Liver (tissue), 9 donors: ENCODE data around the gene FAM25A. TPM values are rescaled to one million over a fixed set of nuclear protein-coding genes. Genes with fewer than 3 reads are reported as not detected.
"Not testable (repeated sequence)": the region's sequence is repeated elsewhere in the genome, so short reads cannot be mapped to it uniquely, and the experiment has no call there.

Source experiments
- DNase-seq: peaks from one replicate; pipeline ENCODE4 v3.0.0-alpha.2; 2017; ENCODE audit warnings: low spot score
- H3K27ac ChIP-seq, 2 donors: one replicate each; pipeline ENCODE4 v1.7.0; 2013; ENCODE audit warnings: inconsistent platforms in 2 of 2, low read length in 2 of 2, control low read depth in 1 of 2, low read depth in 1 of 2, mild to moderate bottlenecking in 1 of 2
- H3K27me3 ChIP-seq, 4 donors: one replicate each; pipeline versions ENCODE4 v1.6.1 to v1.7.0; 2013; ENCODE audit warnings: low read length in 3 of 4, inconsistent platforms in 1 of 4, mild to moderate bottlenecking in 1 of 4, moderate library complexity in 1 of 4; ENCODE audit not compliant: control insufficient read depth in 4 of 4, insufficient read depth in 4 of 4
- H3K36me3 ChIP-seq, 4 donors: one replicate each; pipeline versions ENCODE4 v1.6.1 to v1.7.0; 2013; ENCODE audit warnings: low read length in 3 of 4, mild to moderate bottlenecking in 3 of 4, low read depth in 1 of 4, moderate library complexity in 1 of 4; ENCODE audit not compliant: control insufficient read depth in 4 of 4, insufficient read depth in 3 of 4
- H3K4me1 ChIP-seq, 4 donors: one replicate each; pipeline versions ENCODE4 v1.6.1 to v1.7.0; 2013; ENCODE audit warnings: low read length in 3 of 4, mild to moderate bottlenecking in 3 of 4, moderate library complexity in 1 of 4; ENCODE audit not compliant: control insufficient read depth in 4 of 4, insufficient read depth in 4 of 4
- H3K4me3 ChIP-seq, 3 donors: one replicate each; pipeline versions ENCODE4 v1.6.1 to v1.7.0; 2013; ENCODE audit warnings: low read length in 3 of 3, control low read depth in 1 of 3, low read depth in 1 of 3, mild to moderate bottlenecking in 1 of 3
- H3K9ac ChIP-seq, 2 donors: one replicate each; pipeline ENCODE4 v1.7.0; 2013; ENCODE audit warnings: low read length in 2 of 2, mild to moderate bottlenecking in 2 of 2, moderate library complexity in 2 of 2, control low read depth in 1 of 2, low read depth in 1 of 2
- H3K9me3 ChIP-seq, 4 donors: one replicate each; pipeline versions ENCODE4 v1.6.1 to v1.7.0; 2013; ENCODE audit warnings: low read length in 3 of 4; ENCODE audit not compliant: control insufficient read depth in 4 of 4
- ATF3 ChIP-seq: IDR thresholded peaks from 2 replicates; pipeline ENCODE4 v1.6.1; 2016; ENCODE audit warnings: antibody characterized with exemption
- CTCF ChIP-seq: fragments of 150-350 bp; IDR thresholded peaks from 2 replicates; pipeline ENCODE4 v1.5.1; 2017; ENCODE audit warnings: improper control_type of control experiment, low read depth, low read length; ENCODE audit not compliant: missing input control
- FOXA2 ChIP-seq: IDR thresholded peaks from 2 replicates; pipeline ENCODE4 v1.6.1; 2016; ENCODE audit warnings: antibody characterized with exemption
- HNF4A ChIP-seq, 2 donors: conservative IDR thresholded peaks; 2 replicates each; pipeline ENCODE4 v1.6.1; 2016; ENCODE audit warnings: antibody characterized with exemption in 2 of 2, mild to moderate bottlenecking in 2 of 2
- HNF4G ChIP-seq: IDR thresholded peaks from 2 replicates; pipeline ENCODE4 v1.6.1; 2016; ENCODE audit warnings: antibody characterized with exemption
- MAX ChIP-seq: IDR thresholded peaks from 2 replicates; pipeline ENCODE4 v1.6.1; 2016; ENCODE audit warnings: antibody characterized with exemption
- NR2F2 ChIP-seq: IDR thresholded peaks from 2 replicates; pipeline ENCODE4 v1.6.1; 2016; ENCODE audit warnings: antibody characterized with exemption
- REST ChIP-seq: IDR thresholded peaks from 2 replicates; pipeline ENCODE4 v1.6.1; 2016; ENCODE audit warnings: antibody characterized with exemption, mild to moderate bottlenecking
- SP1 ChIP-seq: IDR thresholded peaks from 2 replicates; pipeline ENCODE4 v1.6.1; 2018; ENCODE audit warnings: antibody characterized with exemption, mild to moderate bottlenecking
- TAF1 ChIP-seq: conservative IDR thresholded peaks from 2 replicates; pipeline ENCODE4 v1.6.1; 2016; ENCODE audit warnings: antibody characterized with exemption, mild to moderate bottlenecking
- YY1 ChIP-seq: IDR thresholded peaks from 2 replicates; pipeline ENCODE4 v1.6.1; 2016; ENCODE audit warnings: antibody characterized with exemption, mild to moderate bottlenecking
- ZBTB33 ChIP-seq: IDR thresholded peaks from 2 replicates; pipeline ENCODE4 v1.6.1; 2016; ENCODE audit warnings: antibody characterized with exemption
- WGBS: extraction: QIAGEN DNeasy Blood & Tissue Kit; methylation state at CpG from one replicate; pipeline ENCODE4 v1.1.7; 2013; 5-methylcytosine and 5-hydroxymethylcytosine counted together
- polyA plus RNA-seq, 2 donors: library from polyadenylated mRNA; stranded (reverse) in 1 of 2; unstranded in 1 of 2; fragments of 200-250 nt in 1 of 2; fragments of >200 nt in 1 of 2; fragmentation: Nextera tagmentation in 1 of 2; extraction: Ambion mirVana in 1 of 2; gene quantifications; one replicate each; pipeline versions ENCODE4 v1.2.1 to v1.2.3, GENCODE V29; 2013 to 2015
- total RNA-seq, 2 donors: library from RNA; depleted of rRNA; stranded (reverse); fragments of >200 nt; gene quantifications; one replicate each; pipeline ENCODE4 v1.2.3, GENCODE V29; 2014
- donor health status: healthy.
- donor health status: healthy.
- donor health status: healthy.
- donor health status: healthy.
- donor health status: healthy.

The FAM25A gene
- total and polyA plus RNA-seq, 4 donors, result not detected

GRCh38 chr10:86976362-86977056, 43.6 kb upstream of the FAM25A start:
- no peaks in the 10 kb centered on the region for H3K27me3 ChIP-seq
- no peak for DNase-seq
- no peak overlapping the region for H3K9ac ChIP-seq
- no peaks in the 10 kb centered on the region for H3K36me3 ChIP-seq
- 94% methylated on average over 5 of the region's 5 CpGs for WGBS
- H3K4me3 ChIP-seq, result no peak overlapping the region
- H3K4me1 ChIP-seq, result peaks cover 0 to 3% (median 3%) of the 10 kb centered on the region in 4 donors
- no peaks in the 10 kb centered on the region for H3K9me3 ChIP-seq
- TF ChIP-seq ZBTB33, result no peak
- no peak for TF ChIP-seq CTCF
- TF ChIP-seq TAF1, result no peak
- TF ChIP-seq HNF4A (conservative IDR thresholded peaks at IDR 0.05), result no peak
- TF ChIP-seq ATF3, result no peak
- H3K27ac ChIP-seq, result no peak overlapping the region

- DNase-seq, H3K9me3 ChIP-seq, H3K9ac ChIP-seq, H3K4me3 ChIP-seq, H3K4me1 ChIP-seq, H3K27me3 ChIP-seq, H3K27ac ChIP-seq, H3K36me3 ChIP-seq: not testable (repeated sequence)
- 90% methylated on average over 3 of the region's 3 CpGs for WGBS
These were observed 41.6 kb upstream of the FAM25A start for GRCh38 chr10:86978457-86978856.

- Histone ChIP-seq H3K4me1 (no peaks in the 10 kb centered on the region), H3K27ac (no peak overlapping the region)
- TF ChIP-seq REST (no peak), TAF1 (no peak), ZBTB33 (no peak), HNF4G (no peak), SP1 (no peak), HNF4A (conservative IDR thresholded peaks at IDR 0.05) (no peak), CTCF (no peak), ATF3 (no peak), FOXA2 (no peak), YY1 (no peak), NR2F2 (no peak), MAX (no peak)
These were observed 40.7 kb upstream of the FAM25A start for GRCh38 chr10:86979296-86979818.

More at GRCh38 chr10:86979296-86979818, 40.7 kb upstream of the FAM25A start:
- H3K9me3 ChIP-seq, result no peaks in the 10 kb centered on the region
- H3K9ac ChIP-seq, result no peak overlapping the region
- 85% methylated on average over 4 of the region's 4 CpGs for WGBS
- H3K27me3 ChIP-seq, result no peaks in the 10 kb centered on the region
- DNase-seq, result no peak
- H3K36me3 ChIP-seq, result no peaks in the 10 kb centered on the region
- no peak overlapping the region for H3K4me3 ChIP-seq
